GM19351 (cell line): Measurements from ENCODE around the gene EXOSC5.
"Not testable (repeated sequence)": the region's sequence is repeated elsewhere in the genome, so short reads cannot be mapped to it uniquely, and the experiment has no call there.

Experiments used
- ATAC-seq: cut with Tn5 transposase; IDR thresholded peaks from one replicate; pipeline ENCODE4 v1.9.1; 2021; ENCODE audit warnings: mild to moderate bottlenecking, moderate library complexity; ENCODE audit not compliant: unreplicated experiment

Gene EXOSC5

DNA sequence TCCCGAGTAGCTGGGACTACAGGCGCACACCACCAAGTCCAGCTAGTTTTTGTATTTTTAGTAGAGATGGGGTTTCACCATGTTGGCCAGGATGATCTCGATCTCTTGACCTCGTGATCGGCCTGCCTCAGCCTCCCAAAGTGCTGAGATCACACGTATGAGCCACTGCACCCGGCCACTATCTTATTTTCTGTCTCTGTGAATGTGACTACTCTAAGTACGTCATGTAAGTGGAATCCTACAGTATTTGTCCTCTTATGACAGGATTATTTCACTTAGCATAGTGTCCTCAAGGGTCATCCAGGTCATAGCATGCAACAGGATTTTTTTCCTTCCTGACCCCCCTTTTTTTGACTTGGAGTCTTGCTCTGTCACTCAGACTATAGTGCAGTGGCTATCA, 25.6 kb downstream of the EXOSC5 start:
- no peak for ATAC-seq

DNA sequence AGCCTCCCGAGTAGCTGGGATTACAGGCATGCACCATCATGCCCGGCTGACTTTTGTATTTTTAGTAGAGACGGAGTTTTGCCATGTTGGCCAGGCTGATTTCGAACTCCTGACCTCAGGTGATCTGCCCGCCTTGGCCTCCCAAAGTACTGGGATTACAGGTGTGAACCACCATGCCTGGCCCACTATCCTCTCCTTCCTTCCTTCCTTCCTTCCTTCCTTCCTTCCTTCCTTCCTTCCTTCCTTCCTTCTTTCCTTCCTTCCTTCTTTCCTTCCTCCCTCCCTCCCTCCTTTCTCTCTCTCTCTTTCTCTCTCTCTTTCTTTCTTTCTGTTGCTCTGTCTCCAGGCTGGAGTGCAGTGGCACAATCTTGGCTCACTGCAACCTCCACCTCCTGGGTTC, 26.0 kb downstream of the EXOSC5 start:
- ATAC-seq = not testable (repeated sequence)

- ATAC-seq = no peak
These were observed 27.4 kb downstream of the EXOSC5 start for GRCh38 chr19:41369769-41370168.

DNA sequence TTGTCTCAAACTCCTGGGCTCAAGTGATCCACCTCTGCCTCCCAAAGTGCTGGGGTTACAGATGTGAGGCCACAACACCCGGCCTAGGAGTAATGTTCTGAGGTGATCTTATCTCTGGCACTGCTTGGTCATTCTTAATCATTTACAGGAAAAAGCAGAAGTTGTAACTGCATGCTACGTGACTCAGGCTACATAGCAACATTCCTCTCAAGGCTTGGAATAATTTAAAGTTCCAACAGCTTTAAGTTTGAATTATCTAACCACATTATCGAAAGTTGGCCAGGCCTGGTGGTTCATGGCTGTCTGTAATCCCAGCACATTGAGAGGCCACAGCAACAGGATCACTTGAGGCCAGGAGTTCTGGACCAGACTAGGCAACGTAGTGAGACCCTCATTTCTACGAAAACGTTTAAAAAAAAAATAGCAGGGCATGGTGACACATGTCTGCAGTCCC, 29.3 kb downstream of the EXOSC5 start:
- ATAC-seq = no peak

DNA sequence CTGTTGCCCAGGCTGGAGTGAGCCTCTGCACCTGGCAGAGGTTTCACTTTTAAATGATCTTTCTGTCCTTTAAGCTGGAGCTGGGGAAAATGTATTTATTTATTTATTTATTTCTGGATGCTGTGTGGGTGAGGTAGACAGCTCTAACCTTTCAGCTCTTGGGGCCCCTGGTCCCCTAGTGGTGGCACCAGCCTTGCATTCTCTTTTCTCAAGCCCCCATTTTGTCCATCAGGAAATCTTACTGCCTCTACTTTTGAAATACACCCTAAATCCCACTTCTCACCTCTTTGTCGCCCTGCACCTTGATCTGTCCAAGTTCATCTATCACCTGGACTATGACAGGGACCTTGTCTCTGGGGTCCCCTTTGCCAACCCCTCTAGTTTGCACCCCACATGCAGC, 31.1 kb downstream of the EXOSC5 start:
- no peak for ATAC-seq

DNA sequence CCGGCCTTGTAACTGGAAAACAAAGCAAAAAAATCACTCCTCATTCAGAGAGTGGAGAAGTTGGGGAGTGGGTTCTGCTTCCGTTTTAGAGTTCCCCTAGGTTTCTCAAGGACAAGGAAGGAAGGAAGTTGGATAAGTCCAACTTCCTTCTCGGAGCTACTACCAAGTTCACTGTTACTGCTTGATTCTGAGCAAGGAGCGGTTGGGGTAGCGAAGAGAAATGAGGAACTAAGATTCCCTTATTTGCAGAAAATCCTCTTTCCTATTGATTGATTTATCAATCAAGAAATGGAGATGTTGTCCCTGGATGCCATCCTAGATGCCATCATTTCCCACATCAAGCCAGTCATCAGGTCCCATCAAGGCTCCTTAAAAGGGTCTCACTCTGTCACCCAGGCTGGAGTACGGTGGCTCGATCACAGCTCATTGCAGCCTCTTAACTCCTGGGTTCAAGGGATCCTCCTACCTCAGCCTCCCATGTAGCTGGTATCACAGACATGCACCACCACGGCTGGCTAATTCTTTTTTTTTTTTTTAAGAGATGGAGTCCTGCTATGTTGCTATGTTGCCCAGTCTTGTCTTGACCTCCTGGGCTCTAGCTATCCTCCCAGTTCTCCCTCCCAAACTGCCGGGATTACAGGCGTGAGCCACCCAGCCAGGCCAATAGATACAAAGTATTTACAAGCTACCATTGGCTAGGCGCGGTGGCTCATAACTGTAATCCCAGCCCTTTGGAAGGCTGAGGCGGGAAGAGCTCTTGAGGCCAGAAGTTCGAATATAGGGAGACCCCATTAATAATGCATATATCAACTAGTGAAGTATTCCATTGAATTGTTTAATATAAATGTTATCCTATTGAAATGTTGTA, 32.4 kb downstream of the EXOSC5 start:
- no peak for ATAC-seq

DNA sequence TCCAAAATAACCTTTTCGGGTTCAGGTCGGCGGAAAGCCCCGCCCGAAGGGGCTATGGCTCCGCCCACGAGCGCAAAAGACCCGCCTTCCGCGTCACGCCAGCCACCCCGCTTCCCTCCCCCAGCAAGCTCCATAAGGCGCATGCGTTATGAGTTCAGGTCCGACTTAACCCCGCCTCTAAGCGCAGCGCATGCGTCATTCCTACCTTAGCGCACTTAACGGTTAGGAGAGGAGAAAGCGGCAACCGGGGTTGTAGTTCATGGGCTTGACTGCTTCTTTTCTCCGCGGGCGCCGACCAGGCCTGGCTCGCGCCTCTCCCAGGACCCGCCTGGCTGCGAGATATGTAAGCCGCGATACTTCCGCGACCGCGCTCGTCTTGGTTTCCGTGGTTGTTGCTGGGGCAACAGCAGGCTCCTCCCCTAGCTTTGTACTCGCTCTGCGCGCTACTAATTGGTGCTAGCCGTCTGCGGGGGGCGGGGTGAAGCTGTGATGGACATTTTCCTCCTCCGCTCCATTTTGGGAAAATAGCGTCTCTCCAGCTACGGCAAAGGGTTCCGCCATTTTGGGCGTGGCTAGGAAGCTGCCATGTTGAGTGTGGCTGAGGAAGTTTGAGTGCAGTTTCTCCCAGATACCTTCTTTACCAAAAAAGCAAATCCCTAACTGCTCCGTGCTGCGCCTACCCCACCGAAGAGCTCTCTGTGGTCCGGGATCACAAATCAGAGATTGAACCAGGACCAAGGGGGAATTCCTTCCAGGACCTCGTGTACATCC, 33.2 kb downstream of the EXOSC5 start, which contains the start of gene B9D2:
B9D2 (minus strand) TSS at position 397 of the 771 bp plus-strand sequence. CDS start 630 bp downstream, outside the sequence.
- peak; percentile 83 for ATAC-seq

DNA sequence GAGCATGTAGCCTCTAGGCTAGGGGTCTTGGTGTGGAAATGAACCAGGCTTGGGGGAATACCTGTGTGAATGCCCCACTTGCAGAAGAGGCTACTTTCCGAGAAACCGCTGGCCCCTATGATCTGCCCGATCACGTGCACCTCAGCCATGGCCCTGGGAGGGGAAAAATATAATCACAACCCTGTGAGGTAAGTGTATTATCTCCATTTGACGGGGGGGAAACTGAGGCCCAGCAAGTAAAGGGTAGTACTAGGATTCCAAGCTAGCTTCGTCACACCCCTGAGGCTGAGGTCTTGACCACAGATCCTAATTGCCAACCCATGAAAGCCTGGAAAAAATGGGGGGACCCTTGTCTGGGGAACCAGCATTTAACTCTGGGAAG, 33.8 kb downstream of the EXOSC5 start:
- ATAC-seq = no peak

DNA sequence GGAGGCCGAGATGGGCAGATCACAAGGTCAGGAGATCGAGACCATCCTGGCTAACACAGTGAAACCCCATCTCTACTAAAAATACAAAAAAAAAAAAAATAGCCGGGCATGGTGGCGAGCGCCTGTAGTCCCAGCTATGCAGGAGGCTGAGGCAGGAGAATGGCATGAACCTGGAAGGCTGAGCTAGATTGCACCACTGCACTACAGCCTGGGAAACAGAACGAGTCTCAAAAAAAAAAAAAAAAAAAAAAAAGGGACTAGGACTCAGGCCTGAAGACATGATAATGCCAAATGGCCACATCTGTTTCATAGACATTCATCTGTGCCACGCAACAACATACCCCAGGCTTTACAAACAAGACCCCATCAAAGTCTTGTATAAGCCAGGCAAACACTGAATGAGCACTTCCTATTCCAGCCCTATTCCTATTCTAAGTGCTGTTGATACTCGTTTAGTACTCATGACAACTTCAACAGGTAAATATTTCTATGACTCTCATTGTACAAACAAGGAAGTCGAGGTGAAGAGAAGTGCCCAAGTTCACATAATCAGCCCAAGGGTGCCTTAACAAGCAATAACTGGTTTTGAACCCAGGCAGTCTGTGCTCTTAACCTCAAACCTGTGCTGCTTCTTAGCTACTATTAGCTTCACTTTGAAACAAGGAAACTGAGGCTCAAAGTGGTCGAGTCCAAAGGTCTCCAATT, 34.9 kb downstream of the EXOSC5 start:
- ATAC-seq = no peak

- ATAC-seq = no peak
These were observed 37.4 kb downstream of the EXOSC5 start for GRCh38 chr19:41359741-41360140.

- no peak for ATAC-seq
These were observed 39.4 kb downstream of the EXOSC5 start for GRCh38 chr19:41357746-41358145.

GRCh38 chr19:41356984-41357739, 40.0 kb downstream of the EXOSC5 start:
- ATAC-seq = no peak

DNA sequence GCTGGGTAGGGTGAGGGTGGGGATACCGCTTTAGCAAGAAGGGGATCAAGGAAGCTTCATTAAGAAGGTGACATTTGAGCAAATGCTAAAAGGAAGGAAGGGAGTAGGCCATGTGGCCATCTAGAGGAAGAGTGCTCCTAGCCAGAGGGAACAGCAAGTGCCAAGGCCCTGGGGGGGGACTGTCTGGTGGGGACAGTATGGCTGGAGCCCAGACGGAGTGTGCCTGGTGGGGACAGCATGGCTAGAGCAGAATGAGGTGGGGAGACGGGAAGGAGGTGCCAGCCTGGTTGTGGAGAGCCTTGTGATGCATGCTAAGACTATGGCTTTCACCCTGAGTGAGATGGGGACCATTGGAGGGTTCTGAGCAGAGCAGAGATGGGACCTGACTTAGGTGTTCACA, 41.4 kb downstream of the EXOSC5 start:
- no peak for ATAC-seq

- ATAC-seq = no peak
These were observed 42.1 kb downstream of the EXOSC5 start for GRCh38 chr19:41355035-41355434.

DNA sequence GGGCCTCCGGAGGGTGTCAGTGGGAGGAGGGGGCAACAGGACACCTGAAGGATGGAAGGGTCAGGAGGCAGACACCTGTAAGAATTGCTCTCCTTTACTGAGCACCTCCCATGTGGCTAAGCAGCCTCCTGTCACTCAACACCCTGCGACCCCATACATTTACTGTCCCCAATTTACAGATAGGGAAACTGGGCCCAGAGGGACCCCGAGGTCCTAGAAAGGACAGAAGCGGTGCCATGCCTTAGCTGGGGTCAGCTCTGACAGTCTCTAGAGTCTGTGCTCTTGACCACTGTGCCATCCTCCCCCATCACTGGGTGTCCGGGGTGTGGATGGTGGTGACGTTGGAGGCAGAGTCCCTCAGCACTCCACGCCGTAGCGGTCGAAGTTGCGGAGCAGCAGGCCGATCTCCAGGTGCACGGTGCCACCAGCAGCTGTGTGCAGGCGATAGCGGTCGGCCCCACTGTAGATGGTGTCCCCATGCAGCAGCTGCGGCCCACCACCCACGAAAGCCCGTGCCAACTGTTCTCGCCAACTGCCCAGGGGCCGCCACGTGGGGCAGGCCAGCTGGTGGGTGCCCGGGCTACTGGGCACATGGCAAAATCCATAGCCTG, 42.7 kb downstream of the EXOSC5 start:
- ATAC-seq = no peak

DNA sequence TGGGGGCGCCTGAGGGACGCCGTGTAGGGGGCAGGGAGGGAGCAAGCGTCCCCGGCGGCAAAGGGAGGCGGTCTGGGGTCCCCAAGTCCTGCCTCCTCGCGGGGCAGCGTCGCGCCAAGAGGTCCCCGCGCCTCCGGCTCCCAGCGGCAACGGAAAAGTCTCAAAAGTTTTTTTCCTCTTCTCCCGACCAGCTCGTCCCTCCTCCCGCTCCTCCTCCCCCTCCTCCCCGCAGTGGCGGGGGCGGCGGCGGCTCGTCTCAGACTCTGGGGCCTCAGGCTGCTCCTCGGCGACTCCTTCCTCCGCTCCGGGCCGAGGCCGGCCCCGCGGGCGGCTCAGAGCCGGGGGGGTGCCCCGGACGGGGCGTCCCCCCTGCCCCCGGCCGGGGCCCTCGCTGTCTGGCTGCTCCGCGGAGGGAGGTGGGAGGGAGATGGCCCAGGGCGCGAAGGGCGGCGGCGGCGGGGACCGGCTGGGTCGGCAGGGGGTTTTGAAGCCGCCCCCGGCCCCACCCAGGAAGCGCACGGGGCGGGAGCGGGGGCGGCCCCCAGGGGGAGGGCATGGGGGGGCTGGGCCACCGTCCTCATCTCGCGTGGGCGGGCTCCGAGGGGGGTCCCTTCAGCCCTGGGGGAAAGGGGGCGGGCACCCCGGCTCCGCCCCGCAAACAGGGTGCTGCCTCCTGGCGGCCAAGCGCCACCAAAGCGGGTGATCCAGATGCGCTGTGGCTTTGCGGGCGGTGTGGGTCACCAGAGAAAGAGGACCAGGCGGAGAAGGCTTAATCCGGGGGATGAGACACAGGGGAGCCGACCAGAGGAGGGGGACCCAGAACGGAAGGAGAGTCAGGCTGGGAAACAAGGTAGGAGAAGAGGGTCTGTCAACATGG, 43.5 kb downstream of the EXOSC5 start, which contains the start of gene TGFB1:
TGFB1 (minus strand) TSS at position 457 of the 877 bp plus-strand sequence. CDS start 878 bp downstream, outside the sequence.
- ATAC-seq = peak; percentile 43

DNA sequence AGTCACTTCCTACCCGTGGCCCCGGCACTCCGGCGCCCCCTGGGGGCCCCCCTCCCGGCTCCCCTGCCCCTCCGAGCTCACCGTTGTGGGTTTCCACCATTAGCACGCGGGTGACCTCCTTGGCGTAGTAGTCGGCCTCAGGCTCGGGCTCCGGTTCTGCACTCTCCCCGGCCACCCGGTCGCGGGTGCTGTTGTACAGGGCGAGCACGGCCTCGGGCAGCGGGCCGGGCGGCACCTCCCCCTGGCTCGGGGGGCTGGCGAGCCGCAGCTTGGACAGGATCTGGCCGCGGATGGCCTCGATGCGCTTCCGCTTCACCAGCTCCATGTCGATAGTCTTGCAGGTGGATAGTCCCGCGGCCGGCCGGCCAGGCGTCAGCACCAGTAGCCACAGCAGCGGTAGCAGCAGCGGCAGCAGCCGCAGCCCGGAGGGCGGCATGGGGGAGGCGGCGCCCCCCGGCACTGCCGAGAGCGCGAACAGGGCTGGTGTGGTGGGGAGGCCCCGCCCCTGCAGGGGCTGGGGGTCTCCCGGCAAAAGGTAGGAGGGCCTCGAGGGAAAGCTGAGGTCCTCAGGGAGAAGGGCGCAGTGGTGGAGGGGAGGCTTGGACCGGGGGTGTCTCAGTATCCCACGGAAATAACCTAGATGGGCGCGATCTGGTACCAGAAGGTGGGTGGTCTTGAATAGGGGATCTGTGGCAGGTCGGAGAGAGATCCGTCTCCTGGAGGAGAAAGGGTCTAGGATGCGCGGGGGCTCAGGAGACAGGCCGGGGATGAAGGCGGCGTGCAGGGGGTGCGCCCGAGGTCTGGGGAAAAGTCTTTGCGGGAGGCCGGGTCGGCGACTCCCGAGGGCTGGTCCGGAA, 44.3 kb downstream of the EXOSC5 start:
- ATAC-seq = no peak

DNA sequence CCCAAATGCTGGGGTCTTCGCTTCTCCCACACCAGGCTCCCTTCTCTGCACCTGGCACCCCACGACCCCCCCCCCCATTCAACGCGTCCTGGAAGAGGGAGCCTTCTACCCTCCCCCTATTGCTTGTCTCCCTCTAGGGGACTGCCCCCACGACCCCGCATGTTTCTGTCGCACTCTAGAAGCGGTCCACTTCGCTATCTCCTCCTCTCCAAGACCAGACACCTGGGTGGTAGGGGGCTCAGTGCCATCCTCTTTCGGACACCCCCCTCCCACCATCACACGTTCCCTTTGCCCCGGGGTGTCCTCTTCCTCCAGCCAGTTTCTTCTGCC, 44.9 kb downstream of the EXOSC5 start:
- no peak for ATAC-seq
